IPS-11a (cell line): ENCODE data around the gene IGHMBP2.
"Not testable (repeated sequence)": the region's sequence is repeated elsewhere in the genome, so short reads cannot be mapped to it uniquely, and the experiment has no call there.

ENCODE experiments used
- H3K4me3 ChIP-seq: one replicate; pipeline ENCODE4 v1.5.1; 2013; ENCODE audit warnings: low read depth, low read length, control low read depth

IGHMBP2 gene

DNA sequence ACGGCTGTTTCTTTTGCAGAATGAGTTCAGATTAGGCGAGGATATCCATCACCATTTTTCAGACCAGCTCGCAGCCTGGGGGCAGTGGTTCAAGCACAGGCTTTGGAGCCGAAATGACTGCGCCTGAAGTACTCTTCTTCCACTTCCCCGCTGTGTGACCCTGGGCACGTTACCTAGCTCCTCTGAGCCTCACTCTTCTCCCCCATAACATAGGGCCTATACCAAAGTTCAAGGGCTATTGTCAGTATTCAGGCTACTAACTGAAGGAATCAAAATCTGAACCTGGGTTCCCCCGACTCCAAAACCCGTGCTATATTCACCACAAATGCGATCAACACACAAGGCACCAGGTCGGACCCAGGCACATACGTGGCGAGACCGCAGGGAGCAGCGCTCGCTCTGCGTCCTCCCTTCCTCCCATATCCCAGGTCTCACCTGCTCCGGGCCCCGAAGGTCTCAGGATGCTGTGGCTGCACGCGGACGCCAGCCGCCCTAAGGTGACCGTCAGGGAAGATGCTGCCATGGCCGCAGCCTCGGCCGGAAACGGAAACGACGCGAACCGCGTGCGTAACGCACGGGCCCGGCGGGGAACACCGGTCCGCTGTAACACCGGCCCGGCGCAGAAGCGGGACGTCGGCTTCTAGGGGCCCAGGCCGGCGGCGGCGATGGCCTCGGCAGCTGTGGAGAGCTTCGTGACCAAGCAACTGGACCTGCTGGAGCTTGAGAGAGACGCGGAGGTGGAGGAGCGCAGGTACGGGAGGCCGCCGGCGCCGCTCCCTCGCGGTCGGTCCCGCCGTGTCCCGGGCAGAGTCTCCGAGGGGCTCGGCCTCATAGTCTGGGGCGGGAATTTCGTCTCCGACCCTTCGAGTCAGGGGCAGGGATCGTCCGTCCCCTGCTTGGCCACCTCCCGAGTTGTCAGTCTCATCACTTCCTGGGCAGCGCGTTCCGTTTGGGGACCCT is at the start of gene IGHMBP2, which contains the start of gene MRPL21:
TSS of gene IGHMBP2 (plus strand) at position 604 of the 960 bp plus-strand sequence. CDS start at position 666, 62 bp downstream.
TSS of gene MRPL21 (minus strand) at position 545 of the 960 bp plus-strand sequence. CDS start at position 523, 22 bp downstream.
- peak within 1 kb of the TSS; percentile 80 for H3K4me3 ChIP-seq

DNA sequence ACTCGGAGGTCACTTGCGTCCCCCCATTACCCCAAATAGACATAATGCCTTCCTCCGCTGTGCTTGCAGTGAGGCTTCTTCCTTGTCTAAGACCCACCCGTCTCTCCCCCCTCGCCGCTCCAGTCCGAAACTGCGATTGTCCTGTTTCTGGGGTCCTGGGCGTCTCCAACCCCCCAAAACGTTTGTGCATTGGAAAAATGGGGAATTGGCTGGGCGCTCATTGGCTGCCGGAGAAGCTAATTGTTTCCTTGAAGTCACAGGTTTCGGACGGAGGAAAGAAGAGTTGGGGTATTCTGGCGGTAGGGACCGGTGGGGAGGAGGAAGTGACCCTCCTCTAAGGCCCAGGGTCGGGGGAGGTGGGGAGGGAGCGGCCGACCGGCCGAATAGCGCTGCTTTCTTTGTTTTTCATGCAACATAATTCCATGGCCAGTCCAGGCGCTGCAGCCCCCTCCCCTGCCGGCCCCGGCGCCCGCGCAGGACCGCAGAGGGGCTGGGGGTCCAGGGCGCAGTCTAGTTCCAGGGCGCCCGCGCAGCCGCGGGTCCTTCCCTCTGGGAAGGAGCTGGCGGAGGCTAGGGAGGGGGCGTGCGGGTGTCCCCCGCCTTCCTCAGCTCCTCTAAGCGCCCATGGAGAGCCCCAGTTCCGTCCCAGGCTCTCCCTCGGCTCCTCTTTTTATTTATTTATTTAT is 49.3 kb upstream of the IGHMBP2 start:
- peak overlapping the region; percentile 63 for H3K4me3 ChIP-seq

DNA sequence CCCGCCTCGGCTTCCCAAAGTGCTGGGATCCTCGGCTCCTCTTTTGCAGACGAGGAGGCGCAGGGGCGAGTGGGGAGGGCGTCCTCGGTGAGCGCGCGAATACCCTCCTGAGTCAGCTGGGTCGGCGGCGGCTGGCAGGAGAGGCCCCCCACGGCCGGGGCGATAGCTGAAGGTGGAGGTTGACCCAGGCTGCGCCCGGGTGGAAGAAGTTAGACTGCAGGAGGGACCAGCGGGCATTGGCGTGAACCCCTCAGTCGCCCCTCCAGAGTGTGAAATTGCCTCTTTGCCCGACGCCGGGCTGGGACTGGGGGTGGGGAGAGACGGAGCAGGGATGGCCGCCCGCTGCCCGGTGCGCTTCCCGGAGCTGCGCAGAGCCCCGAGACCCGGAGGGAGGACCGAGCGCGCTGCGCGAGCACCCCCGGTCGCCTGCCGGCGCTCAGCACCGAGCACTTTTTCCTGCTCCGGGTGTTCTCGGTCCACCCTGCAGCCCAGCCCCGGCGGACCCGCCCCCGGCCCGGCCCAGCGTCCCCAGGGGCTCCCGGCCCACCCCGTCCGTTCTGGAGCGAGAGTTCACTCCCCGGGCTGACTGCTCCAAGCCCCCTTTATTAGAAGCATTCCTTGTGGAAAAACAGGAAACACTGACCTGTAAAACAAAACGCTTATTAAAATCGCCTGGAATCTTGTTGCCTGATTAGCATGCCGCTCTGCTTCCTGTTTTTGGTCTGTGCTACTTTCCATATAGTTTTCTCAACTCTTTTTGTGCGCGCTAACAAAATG is 48.3 kb upstream of the IGHMBP2 start:
- H3K4me3 ChIP-seq: peak overlapping the region; percentile 63

DNA sequence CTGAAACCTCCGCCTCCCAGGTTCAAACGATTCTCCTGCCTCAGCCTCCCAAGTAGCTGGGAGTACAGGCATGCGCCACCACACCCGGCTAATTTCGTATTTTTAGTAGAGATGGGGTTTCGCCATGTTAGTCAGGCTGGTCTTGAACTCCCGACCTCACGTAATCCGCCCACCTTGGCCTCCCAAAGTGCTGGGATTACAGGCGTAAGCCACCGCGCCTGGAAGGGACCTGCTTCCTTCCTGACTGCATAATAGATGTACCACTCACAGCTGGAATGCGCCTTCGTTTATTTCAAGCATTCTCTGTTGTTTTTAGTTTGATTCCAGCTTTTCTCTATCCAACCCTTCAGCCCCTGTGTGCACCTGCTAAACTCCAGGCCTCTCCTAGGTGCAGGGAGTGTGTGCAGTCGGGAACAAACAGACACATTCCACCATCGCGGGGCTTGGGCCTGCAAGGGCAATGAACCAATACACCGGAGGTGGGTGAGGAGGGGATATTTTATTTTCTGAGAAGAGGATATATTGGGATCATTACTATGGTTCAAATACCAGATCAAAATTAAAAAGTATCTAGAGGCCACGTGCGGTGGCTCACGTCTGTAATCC is 47.2 kb upstream of the IGHMBP2 start:
- not testable (repeated sequence) for H3K4me3 ChIP-seq

DNA sequence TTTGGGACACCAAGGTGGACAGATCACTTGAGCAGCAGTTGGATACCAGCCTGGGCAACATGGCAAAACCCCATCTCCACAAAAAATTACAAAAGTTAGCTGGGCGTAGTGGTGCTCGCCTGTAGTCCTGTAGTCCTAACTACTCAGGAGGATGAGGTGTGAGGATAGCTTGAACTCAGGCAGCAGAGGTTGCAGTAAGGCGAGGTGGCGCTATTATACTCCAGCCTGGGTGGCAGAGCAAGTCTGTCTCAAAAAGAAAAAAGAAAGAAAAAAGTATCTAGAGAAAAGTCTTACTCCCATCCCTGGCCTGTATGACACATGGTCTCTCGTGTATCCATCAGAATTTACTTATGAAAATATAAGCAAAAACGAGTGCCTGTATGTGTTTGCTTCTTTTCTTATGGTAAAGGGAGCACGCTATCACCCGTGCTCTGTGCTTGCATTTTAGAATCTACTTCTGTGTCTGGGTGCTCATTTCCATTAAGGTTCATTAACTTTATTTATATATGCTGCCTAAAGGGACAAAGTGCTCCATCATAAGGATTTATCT is 46.6 kb upstream of the IGHMBP2 start:
- no peak overlapping the region for H3K4me3 ChIP-seq

DNA sequence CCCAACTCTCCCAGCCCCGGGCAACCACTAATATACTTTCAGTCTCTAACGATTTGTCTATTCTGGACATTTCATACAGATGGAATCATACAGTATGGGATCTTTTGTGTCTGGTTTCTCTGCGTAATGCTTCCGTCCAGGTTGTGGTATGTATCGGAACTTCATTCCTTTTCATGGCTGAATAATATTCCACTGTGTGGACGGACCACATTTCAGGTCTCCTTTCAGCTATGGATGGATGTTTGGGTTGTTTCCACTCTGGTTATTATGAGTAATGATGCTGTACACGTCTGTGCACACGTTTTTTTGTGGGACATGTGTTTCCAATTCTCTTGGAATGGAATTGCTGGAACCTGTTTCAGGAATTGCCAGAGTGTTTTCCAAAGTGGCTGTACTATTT is 44.6 kb upstream of the IGHMBP2 start:
- H3K4me3 ChIP-seq: no peak overlapping the region

DNA sequence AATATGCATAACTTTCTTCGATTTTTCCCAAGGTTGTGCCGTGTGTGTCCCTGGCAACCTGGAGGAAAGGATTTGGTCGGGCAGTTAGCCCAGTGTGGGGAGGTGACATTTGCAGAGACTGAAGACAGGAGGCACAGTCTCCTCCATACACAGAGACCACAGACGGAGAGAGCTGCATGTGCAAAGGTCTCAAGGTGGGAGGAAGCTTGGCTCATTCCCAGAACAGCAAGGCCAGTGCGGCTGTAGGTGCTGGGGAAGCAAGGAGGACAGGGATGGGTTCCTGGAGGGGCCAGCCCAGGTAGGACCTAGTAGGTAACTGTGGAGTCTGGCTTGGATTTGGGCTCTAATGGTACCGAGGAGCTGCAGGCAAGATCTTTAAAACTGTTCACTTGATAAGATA is 41.3 kb upstream of the IGHMBP2 start:
- H3K4me3 ChIP-seq: no peak overlapping the region

DNA sequence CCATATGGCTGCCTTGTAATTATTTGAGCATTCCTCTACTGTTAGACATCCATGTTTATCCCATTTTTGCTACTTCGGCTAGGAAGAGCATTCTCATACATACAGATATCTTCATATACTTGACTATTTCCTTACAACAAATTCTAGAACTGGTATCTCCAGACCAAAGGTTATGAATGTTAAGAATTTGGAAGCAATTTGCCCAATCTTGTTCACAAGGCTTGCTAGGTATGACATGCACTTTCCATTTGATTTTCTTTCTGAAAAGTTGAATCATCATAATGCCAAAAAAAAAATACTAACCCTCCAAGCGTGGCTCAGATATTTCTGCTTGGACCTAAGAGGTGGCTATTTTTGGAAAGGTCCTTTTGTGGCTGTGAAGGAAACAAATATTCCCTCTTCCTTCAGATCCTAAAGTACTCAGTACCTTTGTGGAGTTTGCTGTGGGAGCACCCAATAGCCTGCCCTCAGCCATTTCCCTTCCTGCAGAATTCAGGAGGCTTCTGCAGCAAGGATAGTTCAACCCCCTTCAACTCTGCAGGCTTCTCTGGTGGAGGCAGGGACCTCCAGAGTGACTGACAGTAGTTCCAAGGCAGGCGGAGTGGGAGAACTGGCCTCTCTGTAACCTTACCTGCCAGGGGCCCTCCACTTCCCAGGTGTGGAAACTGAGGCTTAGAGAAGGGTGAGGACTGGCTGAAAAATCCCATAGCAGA is 40.0 kb upstream of the IGHMBP2 start:
- no peak overlapping the region for H3K4me3 ChIP-seq

DNA sequence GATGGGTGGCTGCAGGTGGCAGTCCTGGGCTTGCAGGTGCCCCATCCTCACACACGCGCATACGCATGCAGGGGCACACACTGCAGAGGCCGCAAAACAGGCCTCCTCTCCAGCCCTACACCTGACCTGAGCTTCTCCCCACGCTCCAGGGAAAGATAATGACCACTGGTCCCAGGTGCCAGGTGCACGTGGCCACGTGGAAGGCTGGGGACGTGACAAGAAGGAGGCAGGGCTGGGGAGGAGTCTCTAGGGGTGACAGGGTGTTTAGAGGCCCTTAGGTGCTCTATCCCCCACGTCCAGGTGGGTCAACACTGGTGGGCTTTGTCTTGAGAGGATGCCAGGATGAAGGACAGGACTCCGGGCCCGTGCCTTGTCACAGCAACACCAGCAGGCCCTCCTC is 38.5 kb upstream of the IGHMBP2 start:
- H3K4me3 ChIP-seq: no peak overlapping the region

DNA sequence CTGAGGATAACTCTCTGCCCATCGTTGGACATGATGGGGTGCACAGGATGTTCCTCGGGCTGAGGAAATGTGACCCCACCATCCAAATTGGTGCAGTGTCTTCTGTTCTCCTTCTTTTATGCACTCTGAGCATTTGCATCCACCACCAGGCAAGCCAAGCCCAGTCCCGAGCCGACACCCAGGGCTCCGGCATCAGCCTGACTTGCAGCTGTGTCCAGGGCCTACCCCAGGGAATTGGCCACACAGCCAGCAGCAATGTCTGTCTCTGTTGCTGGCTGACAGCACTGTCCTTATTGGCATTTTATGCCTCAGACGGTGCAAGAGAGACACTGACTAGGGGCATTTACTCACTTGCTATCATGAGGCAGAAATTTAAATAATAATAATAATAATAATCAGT is 36.6 kb upstream of the IGHMBP2 start:
- no peak overlapping the region for H3K4me3 ChIP-seq

DNA sequence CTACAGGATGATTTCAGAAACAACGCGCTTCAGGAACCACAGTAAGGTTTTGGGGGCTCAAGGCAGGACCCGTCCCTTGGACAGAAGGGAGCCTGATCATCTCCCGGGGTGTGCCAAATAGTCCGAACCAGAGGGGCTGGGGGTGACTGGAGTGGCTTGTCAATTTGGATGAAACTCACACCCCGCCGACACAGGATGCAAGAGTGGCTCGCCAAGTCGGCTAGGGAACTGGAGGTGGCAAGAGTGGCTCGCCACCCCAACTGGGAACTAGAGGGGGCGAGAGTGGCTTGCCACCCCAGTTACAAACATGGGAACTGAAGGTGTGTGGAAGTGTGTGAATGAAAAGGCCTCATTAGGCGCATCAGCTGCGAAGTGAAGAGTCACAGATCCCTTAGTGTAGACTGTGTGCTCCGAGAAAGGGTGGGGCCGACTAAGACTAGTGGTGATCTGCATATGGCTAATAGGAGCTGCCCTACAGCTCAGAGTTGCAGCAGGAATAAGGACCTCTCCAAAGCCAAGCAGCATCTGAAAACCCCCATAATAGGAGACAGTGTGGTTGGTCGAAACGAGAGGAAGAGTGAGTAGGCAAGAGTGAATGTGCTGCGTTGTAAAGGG is 35.4 kb upstream of the IGHMBP2 start:
- H3K4me3 ChIP-seq: no peak overlapping the region

DNA sequence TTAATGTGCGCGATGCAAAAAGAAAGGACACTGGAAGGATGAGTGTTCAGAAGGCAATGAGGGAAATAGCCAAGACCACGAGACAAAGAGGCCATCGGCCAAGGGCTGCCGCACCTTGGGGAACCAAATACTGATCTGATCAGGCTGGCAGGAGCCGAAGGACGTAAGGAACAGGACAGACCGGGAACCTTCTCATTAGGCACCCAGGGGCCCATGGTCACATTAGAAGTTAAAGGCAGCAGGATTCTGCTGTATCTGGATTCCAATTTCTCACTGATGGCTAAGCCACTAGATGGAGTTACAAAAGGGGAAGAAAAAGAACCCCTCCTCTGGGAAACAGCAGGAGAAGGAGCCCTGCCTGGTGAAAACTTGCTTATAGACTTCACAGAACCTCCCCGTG is 33.2 kb upstream of the IGHMBP2 start:
- no peak overlapping the region for H3K4me3 ChIP-seq

DNA sequence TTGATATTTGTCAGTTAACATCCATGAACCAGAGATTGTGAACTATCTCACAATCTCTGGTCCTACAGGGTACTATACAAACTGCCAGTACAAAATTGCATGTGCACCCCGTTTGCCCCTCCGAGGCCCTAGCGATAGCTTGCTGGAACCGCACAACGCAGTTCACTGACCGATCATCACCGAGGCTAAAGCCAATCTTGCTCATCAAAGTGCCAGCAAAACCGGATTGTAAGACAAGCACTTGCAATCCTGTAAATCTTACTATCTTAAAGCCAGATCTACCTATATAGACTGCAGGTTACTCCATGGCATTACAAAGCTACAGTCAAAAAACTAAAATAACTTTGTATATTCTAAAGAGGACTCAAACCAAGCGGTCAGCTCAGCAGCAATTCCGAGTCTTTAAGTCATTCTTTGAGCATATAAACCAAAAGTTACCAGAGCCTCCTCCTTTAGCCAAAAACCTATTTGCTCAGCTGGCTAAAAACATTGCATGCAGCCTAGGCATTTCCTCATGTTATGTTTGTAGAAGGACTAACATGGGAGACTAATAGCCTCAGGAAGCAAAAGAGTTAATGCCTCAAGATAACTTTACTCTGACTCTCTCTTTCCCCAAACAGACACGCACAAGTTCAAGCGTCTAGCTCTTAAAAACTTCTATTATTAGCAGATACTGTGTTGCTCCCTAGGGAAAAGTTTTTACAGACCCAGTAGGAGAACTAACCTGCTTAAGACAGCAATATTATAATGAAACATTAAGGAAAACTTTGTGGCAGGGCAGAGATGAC is 31.3 kb upstream of the IGHMBP2 start:
- H3K4me3 ChIP-seq: no peak overlapping the region

DNA sequence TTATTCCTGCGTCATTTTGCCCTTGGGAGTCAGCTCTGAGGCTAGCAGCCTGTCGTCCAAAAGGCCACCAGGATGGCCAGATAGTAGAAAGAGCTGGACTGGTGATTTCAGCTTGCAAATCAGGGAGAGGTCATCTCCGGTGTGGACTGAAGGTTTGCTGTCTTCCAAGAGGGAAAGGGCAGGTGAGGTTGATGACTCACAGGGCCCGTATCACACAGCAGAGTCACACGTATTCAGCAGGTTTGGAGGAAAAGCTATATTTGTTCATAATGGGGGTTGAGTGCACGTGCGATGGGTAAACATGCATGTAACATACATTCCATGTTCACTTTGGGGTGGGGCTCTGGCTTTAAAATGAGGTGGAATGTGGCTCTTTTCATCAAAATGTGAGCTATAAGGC is 25.7 kb upstream of the IGHMBP2 start:
- H3K4me3 ChIP-seq: no peak overlapping the region

DNA sequence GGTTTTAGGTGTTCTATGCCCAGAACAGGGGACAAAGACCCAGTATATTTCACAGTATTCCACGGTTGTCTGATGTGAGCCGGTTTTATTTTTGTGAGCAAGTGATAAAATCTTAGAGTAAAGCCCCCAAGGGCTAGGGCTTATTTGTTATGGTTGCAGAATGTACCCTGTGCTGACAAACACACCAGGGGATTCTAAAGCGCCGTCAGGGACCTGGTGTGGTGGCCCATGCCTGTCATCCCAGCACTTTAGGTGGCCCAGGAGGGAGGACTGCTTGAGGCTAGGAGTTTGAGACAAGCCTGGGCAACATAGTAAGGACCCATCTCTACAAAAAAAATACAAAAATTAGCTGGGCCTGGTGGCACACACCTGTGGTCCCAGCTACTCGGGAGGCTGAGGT is 22.8 kb upstream of the IGHMBP2 start:
- H3K4me3 ChIP-seq: no peak overlapping the region

DNA sequence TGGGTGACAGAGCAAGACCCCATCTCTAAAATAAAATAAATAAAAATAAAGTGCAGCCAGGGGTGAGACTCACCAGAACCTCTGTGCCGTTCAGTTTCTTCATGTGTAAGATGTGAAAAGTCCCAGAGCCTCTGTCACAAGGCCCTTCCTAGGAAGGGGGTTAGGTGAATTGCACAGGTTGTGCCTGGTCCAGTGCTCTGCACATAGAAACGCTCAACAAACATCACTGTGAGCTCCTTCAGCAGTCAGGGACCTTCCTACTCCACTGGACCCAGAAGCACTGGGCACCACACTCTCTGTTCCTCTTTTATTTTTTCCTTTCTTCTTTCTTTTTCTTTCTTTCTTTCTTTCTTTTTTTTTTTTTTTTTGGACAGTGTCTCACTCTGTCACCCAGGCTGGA is 22.4 kb upstream of the IGHMBP2 start:
- no peak overlapping the region for H3K4me3 ChIP-seq

DNA sequence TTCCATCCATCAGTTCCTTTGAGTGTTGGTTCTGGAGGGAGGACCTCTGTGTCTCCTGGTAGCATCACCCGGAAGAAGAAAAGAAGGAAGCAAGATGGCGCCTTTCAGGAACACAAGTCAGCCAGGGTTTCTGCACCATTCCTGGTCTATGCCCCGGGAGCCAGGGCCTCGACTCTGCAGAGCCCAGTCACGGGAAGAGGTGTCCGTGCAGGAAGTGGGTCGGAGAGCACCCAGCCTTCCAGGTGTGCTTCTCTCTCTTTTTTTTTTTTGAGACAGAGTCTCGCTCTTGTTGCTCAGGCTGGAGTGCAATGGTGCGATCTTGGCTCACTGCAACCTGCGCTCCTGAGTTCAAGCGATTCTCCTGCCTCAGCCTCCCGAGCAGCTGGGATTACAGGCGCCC is 21.3 kb upstream of the IGHMBP2 start:
- no peak overlapping the region for H3K4me3 ChIP-seq

DNA sequence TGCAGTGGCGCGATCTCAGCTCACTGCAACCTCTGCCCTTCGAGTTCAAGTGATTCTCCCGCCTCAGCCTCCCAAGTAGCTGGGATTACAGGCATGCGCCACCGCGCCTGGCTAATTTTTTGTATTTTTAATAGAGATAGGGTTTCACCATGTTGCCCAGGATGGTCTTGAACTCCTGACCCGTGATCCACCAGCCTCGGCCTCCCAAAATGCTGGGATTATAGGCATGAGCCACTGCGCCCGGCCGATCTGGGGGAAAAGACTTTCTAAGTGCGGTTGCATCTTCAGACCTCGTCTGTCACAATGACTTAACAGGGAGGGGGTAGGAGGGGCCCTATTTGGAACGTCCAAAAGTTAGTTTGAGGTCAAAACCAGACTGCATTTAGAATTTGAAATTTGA is 18.9 kb upstream of the IGHMBP2 start:
- H3K4me3 ChIP-seq: not testable (repeated sequence)
